K562 (cell line): ENCODE data around the gene DPPA2. TPM values are rescaled to one million over a fixed set of nuclear protein-coding genes. Genes with fewer than 3 reads are reported as not detected.

ENCODE experiments used
- ATAC-seq: fragments of 200-7000 bp; cut with Tn5 transposase; 3 replicates; pipeline ENCODE4 v1.9.1; 2020; ENCODE audit warnings: moderate library complexity
- BruUV-seq: library from RNA; stranded (reverse); fragments of 400-500 nt; replicated peaks from 2 replicates; lab custom pipeline; 2021; lab: Mats Ljungman, UMichigan
- CTCF ChIA-PET: fragments of 300-600 bp; formaldehyde crosslinking; extraction: SDS; loops from one replicate; lab custom pipeline; 2021; ENCODE audit warnings: low intra/inter-chr PET ratio; lab: Yijun Ruan, JAX
- POLR2A ChIA-PET: fragments of 300-600, 350-650 bp; sonication (Branson Sonifier 250); formaldehyde crosslinking; extraction: SDS; loops from one replicate; lab custom pipeline; 2021; ENCODE audit warnings: antibody characterized with exemption, inconsistent platforms; lab: Yijun Ruan, JAX
- DNase-seq, 4 experiments: peaks; one replicate each; pipeline versions ENCODE4 v3.0.0 to v3.0.0-alpha.2; 2011 to 2018; ENCODE audit warnings: low spot score in 3 of 4, mixed read lengths in 3 of 4; ENCODE audit errors: extremely low read depth in 1 of 4
- FAIRE-seq: peaks from 2 replicates; lab custom pipeline; 2011; peaks lifted over from hg19 to GRCh38; lab: Jason Lieb, UNC
- H2AFZ ChIP-seq: 2 replicates; pipeline ENCODE4 v1.6.0; 2011; ENCODE audit warnings: low read depth, low read length, control low read depth, inconsistent platforms
- H3K27ac ChIP-seq: fragments of 200-600 bp; 3 replicates; pipeline ENCODE4 v1.8.0; 2011; ENCODE audit warnings: low read depth, mild to moderate bottlenecking, control low read depth, inconsistent platforms, low read length, moderate library complexity, mixed read lengths; ENCODE audit errors: extremely low read depth
- H3K27me3 ChIP-seq, 2 experiments: fragments of 300-600 bp in 1 of 2; 2 replicates in 1 of 2; 3 replicates in 1 of 2; pipeline versions ENCODE4 v1.6.0 to v1.8.0; 2011; ENCODE audit warnings: inconsistent platforms in 2 of 2, low read length in 2 of 2, mild to moderate bottlenecking in 1 of 2, mixed read lengths in 1 of 2, moderate library complexity in 1 of 2; ENCODE audit not compliant: control insufficient read depth in 2 of 2, insufficient read depth in 2 of 2
- H3K36me3 ChIP-seq: fragments of 300-600 bp; 3 replicates; pipeline ENCODE4 v1.8.0; 2011; ENCODE audit warnings: mild to moderate bottlenecking, low read length, inconsistent platforms; ENCODE audit not compliant: control insufficient read depth, insufficient read depth
- H3K4me1 ChIP-seq, 2 experiments: fragments of 200-600 bp in 1 of 2; replicated peaks in 1 of 2; 2 replicates in 1 of 2; 3 replicates in 1 of 2; pipeline versions ENCODE4 v1.5.1 to v1.8.0; 2011; ENCODE audit warnings: inconsistent platforms in 2 of 2, low read length in 2 of 2, mild to moderate bottlenecking in 1 of 2, mixed read lengths in 1 of 2, moderate library complexity in 1 of 2; ENCODE audit not compliant: control insufficient read depth in 2 of 2, insufficient read depth in 2 of 2
- H3K4me2 ChIP-seq: 2 replicates; pipeline ENCODE4 v1.6.1; 2011; ENCODE audit warnings: low read length, control low read depth, inconsistent platforms, mixed read lengths; ENCODE audit not compliant: insufficient read depth
- H3K4me3 ChIP-seq: fragments of 200-600 bp; sonication (generic), shearing (Covaris generic); 2 replicates; pipeline ENCODE4 v1.5.1; 2016; ENCODE audit warnings: control low read depth, inconsistent platforms
- H3K79me2 ChIP-seq: fragments of 200-600 bp; 3 replicates; pipeline ENCODE4 v1.8.0; 2011; ENCODE audit warnings: low read length, inconsistent platforms; ENCODE audit not compliant: control insufficient read depth, insufficient read depth
- H3K9ac ChIP-seq, 2 experiments: 2 replicates each; pipeline versions ENCODE4 v1.6.0 to v1.6.1; 2011; ENCODE audit warnings: low read depth in 2 of 2, low read length in 2 of 2, control low read depth in 1 of 2, inconsistent platforms in 1 of 2, mild to moderate bottlenecking in 1 of 2, mixed read lengths in 1 of 2; ENCODE audit not compliant: insufficient read depth in 1 of 2
- H3K9me1 ChIP-seq: one replicate; pipeline ENCODE4 v1.6.0; 2011; ENCODE audit warnings: inconsistent platforms, mild to moderate bottlenecking, low read length, moderate library complexity; ENCODE audit not compliant: control insufficient read depth, insufficient read depth
- H3K9me3 ChIP-seq: replicated peaks from 2 replicates; pipeline ENCODE4 v1.5.1; 2011; ENCODE audit warnings: low read depth, low read length, inconsistent platforms; ENCODE audit not compliant: control insufficient read depth, insufficient read depth
- H4K20me1 ChIP-seq: replicated peaks from 2 replicates; pipeline ENCODE4 v1.6.1; 2011; ENCODE audit warnings: low read length, inconsistent platforms, mixed read lengths; ENCODE audit not compliant: control insufficient read depth, insufficient read depth
- ATF7 ChIP-seq: fragments of 450-650 bp; IDR thresholded peaks from 2 replicates; pipeline ENCODE4 v1.7.1; 2014; ENCODE audit warnings: mild to moderate bottlenecking, moderate library complexity
- CLOCK ChIP-seq: fragments of 250-450 bp; sonication (Bioruptor Pico); IDR thresholded peaks from 2 replicates; pipeline ENCODE4 v1.4.0; 2020; ENCODE audit warnings: mild to moderate bottlenecking, moderate library complexity, borderline replicate concordance
- CREBBP ChIP-seq: IDR thresholded peaks from one replicate; pipeline ENCODE4 v1.6.1; 2012; ENCODE audit warnings: low read depth, mild to moderate bottlenecking, control low read depth, inconsistent platforms, low read length
- NR0B1 ChIP-seq: fragments of 450-650 bp; IDR thresholded peaks from one replicate; pipeline ENCODE4 v1.6.1; 2018; ENCODE audit warnings: mild to moderate bottlenecking, moderate library complexity; ENCODE audit not compliant: partially characterized antibody
- POLR2H ChIP-seq: IDR thresholded peaks from 2 replicates; pipeline ENCODE4 v1.6.1; 2016; ENCODE audit warnings: missing genetic modification characterization, low read depth, mild to moderate bottlenecking, control low read depth, missing compliant biosample characterization, moderate library complexity
- PRMT5 ChIP-seq: sonication (generic); formaldehyde crosslinking; IDR thresholded peaks from 2 replicates; pipeline ENCODE4 v1.5.0; 2020; ENCODE audit warnings: missing genetic modification reagents
- RBM39 ChIP-seq: fragments of 200-400 bp; formaldehyde crosslinking; optimal IDR thresholded peaks from 2 replicates; pipeline ENCODE3; 2018; ENCODE audit warnings: low read depth, low read length
- SMAD1 ChIP-seq: fragments of 150-350 bp; IDR thresholded peaks from 2 replicates; pipeline ENCODE4 v1.6.1; 2014; ENCODE audit warnings: low read length, low read depth; ENCODE audit not compliant: partially characterized antibody
- SMARCE1 ChIP-seq: fragments of 450-650 bp; IDR thresholded peaks from 2 replicates; pipeline ENCODE4 v1.7.1; 2016; ENCODE audit warnings: mild to moderate bottlenecking
- TCFL5 ChIP-seq: fragments of 250-450 bp; sonication (Bioruptor Pico); conservative IDR thresholded peaks from 2 replicates; pipeline ENCODE4 v1.6.1; 2021; ENCODE audit warnings: mild to moderate bottlenecking, moderate library complexity, matching md5 sums
- ZBTB1 ChIP-seq: sonication (generic); formaldehyde crosslinking; IDR thresholded peaks from 2 replicates; pipeline ENCODE4 v1.8.1; 2023; ENCODE audit warnings: missing genetic modification reagents, low read depth, mild to moderate bottlenecking, borderline replicate concordance
- ZBTB7A ChIP-seq: IDR thresholded peaks from 2 replicates; pipeline ENCODE4 v1.6.1; 2011; ENCODE audit warnings: low read depth, mild to moderate bottlenecking, low read length, moderate library complexity, borderline replicate concordance; ENCODE audit not compliant: control insufficient read depth
- ZNF347 ChIP-seq: fragments of 450-650 bp; formaldehyde crosslinking; IDR thresholded peaks from 2 replicates; pipeline ENCODE4 v1.4.0; 2020; ENCODE audit warnings: low read depth, mild to moderate bottlenecking, moderate library complexity
- ZNF511 ChIP-seq: sonication (generic); formaldehyde crosslinking; IDR thresholded peaks from 2 replicates; pipeline ENCODE4 v1.8.0; 2022; ENCODE audit warnings: mild to moderate bottlenecking, missing genetic modification reagents
- ZNF589 ChIP-seq: fragments of 200-800 bp; sonication (Bioruptor generic); IDR thresholded peaks from 2 replicates; pipeline ENCODE4 v1.6.1; 2016; ENCODE audit warnings: low read depth, missing genetic modification characterization, missing compliant biosample characterization
- WGBS: fragments of 100-300 bp; shearing (Covaris generic); methylation state at CpG from one replicate; pipeline ENCODE4 v1.1.6; 2016; ENCODE audit warnings: low coverage, mixed read lengths; ENCODE audit not compliant: insufficient coverage; ENCODE audit errors: missing lambda C conversion rate; 5-methylcytosine and 5-hydroxymethylcytosine counted together
- in situ Hi-C: fragments of 300-500 bp; cut with MboI; formaldehyde crosslinking; loops from 4 replicates; pipeline ENCODE4 v1.15.0; 2018; ENCODE audit warnings: inconsistent platforms, mixed read lengths
- intact Hi-C: fragments of 100-400 bp; cut with micrococcal nuclease; formaldehyde crosslinking; loops from 2 replicates; pipeline ENCODE4 v1.14.2; 2022
- polyA plus RNA-seq, 8 experiments: library from polyadenylated mRNA; depleted of rRNA in 4 of 8; stranded (reverse) in 5 of 8; unstranded in 3 of 8; fragments of >200 nt; fragmentation: Nextera tagmentation in 2 of 8; fragmentation: Illumina TruSeq in 1 of 8; extraction: Ambion mirVana in 2 of 8; extraction: Trizol in 1 of 8; gene quantifications; 2 replicates each; pipeline versions ENCODE4 v1.2.1 to v1.2.3, GENCODE V29; 2011 to 2014; ENCODE audit warnings: inconsistent platforms in 1 of 8, missing spikeins in 1 of 8
- total RNA-seq, 7 experiments: library from RNA; depleted of rRNA in 6 of 7; stranded (reverse); fragments of >200 nt in 6 of 7; fragmentation: Illumina TruSeq in 2 of 7; extraction: Trizol in 2 of 7; gene quantifications; 2 replicates each; pipeline versions ENCODE4 v1.2.1 to v1.2.3, GENCODE V29; 2011 to 2021; ENCODE audit warnings: low replicate concordance in 1 of 7
- TF ChIP-seq, protein P1 (sequence below): fragments of 450-650 bp; IDR thresholded peaks from 2 replicates; pipeline ENCODE4 v1.6.1; 2016; ENCODE audit warnings: antibody characterized with exemption

Gene DPPA2
- total and polyA plus RNA-seq, 9 of the 15 experiments (the other 6 are each of a cell fraction or from before 2014, with no cell fraction given): 0.04 TPM; not detected in 8

GRCh38 chr3:109278546-109278945, 37.8 kb downstream of the DPPA2 start:
- H3K36me3 ChIP-seq: no peaks in the 10 kb centered on the region
- H3K4me2 ChIP-seq: no peak overlapping the region
- BruUV-seq: no TSS peak
- H3K9ac ChIP-seq: no peak overlapping the region
- no peaks in the 10 kb centered on the region for H3K27me3 ChIP-seq
- intact Hi-C loops (loop anchor here (5.0 kb wide), 1 partner anchor 1034 kb away; no protein-coding TSS in a partner anchor), in situ Hi-C loops (no loop called here)
- ATAC-seq (no peak), FAIRE-seq (no peak), DNase-seq (no peak)
- H3K4me1 ChIP-seq: no peaks in the 10 kb centered on the region
- H3K9me3 ChIP-seq: no peaks in the 10 kb centered on the region
- H2AFZ ChIP-seq: no peak overlapping the region
- ChIA-PET CTCF (no interaction called here), POLR2A (no interaction called here)
- no peaks in the 10 kb centered on the region for H3K9me1 ChIP-seq
- H3K4me3 ChIP-seq: no peak overlapping the region
- H3K79me2 ChIP-seq: no peaks in the 10 kb centered on the region
- H4K20me1 ChIP-seq: no peaks in the 10 kb centered on the region
- no peak overlapping the region for H3K27ac ChIP-seq
- no CpG with 5 or more reads among the region's 1 CpG for WGBS
- no peak for TF ChIP-seq PRMT5 (CRISPR knock-in tag)
- TF ChIP-seq ATF7: no peak
- no peak for TF ChIP-seq SMARCE1
- TF ChIP-seq NR0B1: no peak
- TF ChIP-seq POLR2H (tag): no peak
- no peak for TF ChIP-seq RBM39
- no peak for TF ChIP-seq TCFL5 (CRISPR knock-in tag)
- no peak for TF ChIP-seq SMAD1
- no peak for TF ChIP-seq ZBTB1
- TF ChIP-seq CLOCK: no peak
- no peak for TF ChIP-seq ZBTB7A
- TF ChIP-seq, protein P1, sequence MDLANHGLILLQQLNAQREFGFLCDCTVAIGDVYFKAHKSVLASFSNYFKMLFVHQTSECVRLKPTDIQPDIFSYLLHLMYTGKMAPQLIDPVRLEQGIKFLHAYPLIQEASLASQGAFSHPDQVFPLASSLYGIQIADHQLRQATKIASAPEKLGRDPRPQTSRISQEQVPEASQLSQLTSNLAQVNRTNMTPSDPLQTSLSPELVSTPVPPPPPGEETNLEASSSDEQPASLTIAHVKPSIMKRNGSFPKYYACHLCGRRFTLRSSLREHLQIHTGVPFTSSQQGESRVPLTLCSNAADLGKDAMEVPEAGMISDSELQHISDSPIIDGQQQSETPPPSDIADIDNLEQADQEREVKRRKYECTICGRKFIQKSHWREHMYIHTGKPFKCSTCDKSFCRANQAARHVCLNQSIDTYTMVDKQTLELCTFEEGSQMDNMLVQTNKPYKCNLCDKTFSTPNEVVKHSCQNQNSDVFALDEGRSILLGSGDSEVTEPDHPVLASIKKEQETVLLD: no peak
- TF ChIP-seq CREBBP: no peak
- TF ChIP-seq ZNF347 (CRISPR knock-in tag): no peak
- no peak for TF ChIP-seq ZNF589
- TF ChIP-seq ZNF511 (CRISPR knock-in tag): no peak
